Tibial artery (tissue), 4 donors: ENCODE results near the gene DSC2.
"Not testable (repeated sequence)": the region's sequence is repeated elsewhere in the genome, so short reads cannot be mapped to it uniquely, and the experiment has no call there.

Experiments used
- DNase-seq, 2 donors: peaks; one replicate each; pipeline ENCODE4 v3.0.0-alpha.2; 2019
- H3K27ac ChIP-seq, 2 donors: fragments of 200-600 bp; sonication (generic) in 1 of 2; 1 replicate in 1 of 2; 2 replicates in 1 of 2; pipeline ENCODE4 v1.5.1; 2018 to 2019; ENCODE audit warnings: mild to moderate bottlenecking in 1 of 2
- H3K27me3 ChIP-seq, 2 donors: fragments of 200-600 bp; sonication (generic) in 1 of 2; one replicate each; pipeline versions ENCODE4 v1.5.1 to v1.6.0; 2016 to 2019
- H3K36me3 ChIP-seq, 3 donors: fragments of 200-600 bp; sonication (generic) in 2 of 3; one replicate each; pipeline ENCODE4 v1.5.1; 2016 to 2019; ENCODE audit warnings: mild to moderate bottlenecking in 2 of 3
- H3K4me1 ChIP-seq, 4 donors: fragments of 200-600 bp; sonication (generic) in 2 of 4; 1 replicate in 3 of 4; 2 replicates in 1 of 4; pipeline ENCODE4 v1.5.1; 2016 to 2019
- H3K4me3 ChIP-seq, 2 donors: fragments of 200-600 bp; sonication (generic) in 1 of 2; 1 replicate in 1 of 2; 2 replicates in 1 of 2; pipeline ENCODE4 v1.5.1; 2018 to 2019; ENCODE audit warnings: mild to moderate bottlenecking in 2 of 2
- H3K9me3 ChIP-seq, 3 donors: fragments of 200-600 bp; sonication (generic) in 1 of 3; one replicate each; pipeline ENCODE4 v1.5.1; 2016 to 2019
- CTCF ChIP-seq, 2 experiments: fragments of 200-600 bp in 1 of 2; fragments of 450-650 bp in 1 of 2; IDR thresholded peaks; one replicate each; pipeline ENCODE4 v1.5.1; 2017 to 2019; ENCODE audit warnings: antibody characterized with exemption in 2 of 2, mild to moderate bottlenecking in 1 of 2, moderate library complexity in 1 of 2
- intact Hi-C: fragments of 100-400 bp; cut with DNase I; formaldehyde crosslinking; loops from one replicate; pipeline ENCODE4 v1.15.0; 2023; ENCODE audit warnings: low total_unique reads

The DSC2 gene

GRCh38 chr18:31138709-31139108 is 36.5 kb upstream of the DSC2 start:
- no peak overlapping the region for H3K4me3 ChIP-seq
- no peak for DNase-seq
- intact Hi-C loops = loop anchor here (5.0 kb wide), 1 partner anchor 931 kb away; no protein-coding TSS in a partner anchor
- no peak for TF ChIP-seq CTCF (IDR thresholded peaks at IDR 0.05)
- H3K27me3 ChIP-seq = no peaks in the 10 kb centered on the region
- H3K9me3 ChIP-seq = no peaks in the 10 kb centered on the region
- H3K27ac ChIP-seq = no peak overlapping the region
- H3K36me3 ChIP-seq = no peaks in the 10 kb centered on the region
- no peaks in the 10 kb centered on the region for H3K4me1 ChIP-seq

- Histone ChIP-seq H3K27ac (no peak overlapping the region), H3K4me1 (no peaks in the 10 kb centered on the region), H3K27me3 (peaks cover 0 to 3% of the 10 kb centered on the region in 2 donors), H3K9me3 (no peaks in the 10 kb centered on the region), H3K4me3 (no peak overlapping the region), H3K36me3 (no peaks in the 10 kb centered on the region)
- no peak for DNase-seq
- no peak for TF ChIP-seq CTCF (IDR thresholded peaks at IDR 0.05)
- intact Hi-C loops = loop anchor here (5.0 kb wide), 1 partner anchor 928 kb away; no protein-coding TSS in a partner anchor
Measured at GRCh38 chr18:31134988-31135529, 32.8 kb upstream of the DSC2 start.

GRCh38 chr18:31129398-31130115 is 27.3 kb upstream of the DSC2 start:
- DNase-seq = no peak
- intact Hi-C loops = no loop called here
- Histone ChIP-seq H3K27me3 (peaks cover 0 to 3% of the 10 kb centered on the region in 2 donors), H3K4me3 (no peak overlapping the region), H3K27ac (no peak overlapping the region), H3K36me3 (no peaks in the 10 kb centered on the region), H3K9me3 (no peaks in the 10 kb centered on the region), H3K4me1 (no peaks in the 10 kb centered on the region)
- TF ChIP-seq CTCF (IDR thresholded peaks at IDR 0.05) = no peak

- Histone ChIP-seq H3K9me3 (no peaks in the 10 kb centered on the region), H3K4me1 (no peaks in the 10 kb centered on the region), H3K36me3 (no peaks in the 10 kb centered on the region), H3K27me3 (peaks cover 0 to 3% of the 10 kb centered on the region in 2 donors), H3K4me3 (no peak overlapping the region), H3K27ac (no peak overlapping the region)
- intact Hi-C loops = no loop called here
- TF ChIP-seq CTCF (IDR thresholded peaks at IDR 0.05) = no peak
- DNase-seq = no peak
Measured at GRCh38 chr18:31125878-31126277, 23.7 kb upstream of the DSC2 start.

- H3K36me3 ChIP-seq, DNase-seq, H3K9me3 ChIP-seq, H3K4me3 ChIP-seq, intact Hi-C loops, H3K27ac ChIP-seq, H3K27me3 ChIP-seq, H3K4me1 ChIP-seq: not testable (repeated sequence)
Measured at GRCh38 chr18:31123125-31123524, 20.9 kb upstream of the DSC2 start.

GRCh38 chr18:31120594-31120993 is 18.4 kb upstream of the DSC2 start:
- H3K27ac ChIP-seq = no peak overlapping the region
- no peaks in the 10 kb centered on the region for H3K36me3 ChIP-seq
- H3K4me1 ChIP-seq = no peaks in the 10 kb centered on the region
- intact Hi-C loops = no loop called here
- H3K27me3 ChIP-seq = no peaks in the 10 kb centered on the region
- H3K4me3 ChIP-seq = no peak overlapping the region
- DNase-seq = no peak
- TF ChIP-seq CTCF (IDR thresholded peaks at IDR 0.05) = no peak
- no peaks in the 10 kb centered on the region for H3K9me3 ChIP-seq
